ENCODE results near the gene STOM.

STOM gene

DNA sequence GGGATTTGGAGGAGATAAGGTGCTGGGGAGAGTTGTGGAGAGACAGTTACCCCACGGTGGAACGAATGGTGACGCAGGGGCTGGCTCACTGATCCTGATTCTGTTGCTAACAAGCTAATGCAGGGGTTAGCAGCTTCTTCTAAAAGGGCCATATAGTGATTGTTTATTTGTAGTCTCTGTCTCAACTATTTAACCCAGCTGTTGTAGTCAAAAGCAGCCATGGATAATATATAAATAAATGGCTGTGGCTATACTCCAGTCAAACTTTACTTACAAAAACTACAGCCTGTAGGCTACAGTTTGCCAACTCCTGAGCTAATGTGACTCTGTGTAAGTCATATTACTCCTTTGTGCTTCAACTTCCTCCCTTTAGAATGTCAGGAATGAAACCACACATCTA, 21.8 kb downstream of the STOM start:
- DNase-seq (ENCODE audit: low read depth in 2 of 2), result no peak

DNA sequence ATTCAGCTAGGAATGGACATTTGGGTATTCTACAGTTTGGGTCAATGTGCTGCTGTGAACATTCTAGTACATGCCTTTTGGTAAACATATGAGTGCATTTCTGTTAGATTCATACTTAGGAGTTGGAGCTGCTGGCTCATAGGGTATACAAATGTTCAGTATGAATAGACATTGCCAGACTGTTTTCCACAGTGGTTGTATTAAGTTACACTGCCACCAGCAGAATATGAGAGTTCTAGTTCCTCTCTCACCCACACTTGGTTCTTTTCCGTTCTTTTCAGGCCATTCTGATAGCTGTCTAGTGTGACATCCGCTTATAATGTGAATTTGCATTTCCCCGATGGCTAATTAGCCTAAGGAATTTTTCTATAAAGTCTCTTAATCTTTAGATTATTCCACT, 25.0 kb downstream of the STOM start:
- no peak for DNase-seq (ENCODE audit: low read depth in 2 of 2)

DNA sequence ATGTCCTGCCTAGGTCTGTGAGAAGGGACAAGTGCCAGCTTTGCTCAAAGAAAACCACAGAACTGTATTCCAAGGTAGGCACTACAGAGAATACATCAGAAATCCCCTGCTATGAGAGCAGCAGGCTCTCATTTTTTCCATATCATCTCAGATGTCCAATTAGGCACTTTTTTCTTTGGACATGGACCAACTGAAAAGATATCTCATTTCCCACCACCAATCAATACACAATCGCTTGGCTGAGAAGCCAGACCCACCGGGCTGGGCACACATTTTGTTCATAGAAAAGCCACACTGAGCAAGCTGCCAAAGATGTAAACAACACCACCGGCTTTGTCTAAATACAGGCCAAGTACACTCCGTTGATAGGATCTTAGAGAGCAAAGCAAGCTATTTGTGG, 25.9 kb downstream of the STOM start:
- DNase-seq (ENCODE audit: low read depth in 2 of 2), result no peak

DNA sequence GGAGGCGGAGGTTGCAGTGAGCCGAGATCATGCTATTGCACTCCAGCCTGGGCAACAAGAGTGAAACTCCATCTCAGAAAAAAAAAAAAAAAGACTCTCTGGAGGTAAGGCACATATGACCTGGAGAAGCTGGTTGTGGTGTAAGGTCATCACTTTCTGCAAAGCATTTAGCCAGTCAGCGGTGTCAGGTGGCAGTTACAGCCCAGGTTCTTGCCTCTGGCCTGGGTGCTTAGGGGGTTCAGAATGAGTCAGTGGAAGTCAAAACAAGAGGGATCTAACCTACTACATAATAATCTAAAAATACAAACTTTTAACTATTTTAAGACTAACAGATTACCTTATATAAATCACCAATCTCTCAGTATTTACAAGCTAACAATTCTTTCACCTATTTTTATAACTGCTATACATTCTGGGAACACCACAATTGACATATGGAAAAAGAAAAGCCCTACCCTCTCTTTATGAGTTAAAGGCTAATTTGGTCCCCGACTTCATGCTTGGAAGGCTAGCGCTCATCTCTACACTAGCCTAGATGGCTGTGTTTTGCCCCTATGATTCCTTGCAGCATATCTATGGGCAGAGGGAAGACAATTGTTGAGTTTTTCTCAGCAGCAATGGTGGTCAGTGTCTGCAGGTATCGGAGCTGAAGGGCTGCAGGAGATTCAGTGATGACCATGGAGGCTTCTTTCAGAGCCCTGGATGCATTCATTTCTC, 29.2 kb downstream of the STOM start:
- DNase-seq (ENCODE audit: low read depth in 2 of 2), result no peak

DNA sequence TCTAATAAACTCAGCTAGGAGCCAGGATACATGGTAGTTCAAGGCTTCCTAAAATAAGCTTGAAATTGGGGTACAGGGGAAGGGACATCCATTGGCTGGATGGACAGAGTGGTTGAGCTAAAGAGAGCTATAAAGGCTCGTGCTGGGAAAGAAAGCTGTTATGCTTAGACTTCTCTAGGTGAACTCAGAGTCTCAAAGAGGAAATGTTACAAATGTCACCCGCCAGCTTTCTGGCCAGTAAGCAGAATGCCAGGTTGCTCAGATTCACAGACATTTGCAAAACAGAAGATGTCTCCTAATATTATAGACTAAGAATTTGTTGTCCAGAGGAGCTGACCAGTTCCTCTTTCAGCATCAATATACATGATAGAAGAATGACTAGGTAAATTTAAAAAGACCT, 30.6 kb downstream of the STOM start:
- DNase-seq (ENCODE audit: low read depth in 2 of 2), result no peak

DNA sequence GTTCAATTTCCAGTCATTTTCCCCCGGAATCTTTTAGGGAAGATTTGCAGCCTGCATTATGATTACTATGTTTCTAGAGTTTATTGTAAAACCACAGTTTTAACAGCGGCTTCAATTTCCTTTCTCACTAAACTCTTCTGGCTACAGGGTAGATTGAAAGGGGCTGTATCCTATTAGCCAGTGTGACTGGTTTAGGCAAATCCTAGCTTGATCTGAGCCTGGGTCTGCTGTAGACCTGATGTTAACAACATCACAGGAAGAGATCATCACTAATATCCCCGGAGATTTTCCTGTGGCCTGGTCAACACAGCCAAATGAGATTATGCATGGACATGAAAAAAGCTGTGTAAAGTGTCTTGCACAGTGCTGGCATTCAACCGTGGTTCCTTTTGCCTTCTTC, 33.4 kb downstream of the STOM start:
- DNase-seq (ENCODE audit: low read depth in 2 of 2), result no peak

- DNase-seq (ENCODE audit: low read depth in 2 of 2), result no peak
Observed at GRCh38 chr9:121333950-121334773, 35.9 kb downstream of the STOM start.

DNA sequence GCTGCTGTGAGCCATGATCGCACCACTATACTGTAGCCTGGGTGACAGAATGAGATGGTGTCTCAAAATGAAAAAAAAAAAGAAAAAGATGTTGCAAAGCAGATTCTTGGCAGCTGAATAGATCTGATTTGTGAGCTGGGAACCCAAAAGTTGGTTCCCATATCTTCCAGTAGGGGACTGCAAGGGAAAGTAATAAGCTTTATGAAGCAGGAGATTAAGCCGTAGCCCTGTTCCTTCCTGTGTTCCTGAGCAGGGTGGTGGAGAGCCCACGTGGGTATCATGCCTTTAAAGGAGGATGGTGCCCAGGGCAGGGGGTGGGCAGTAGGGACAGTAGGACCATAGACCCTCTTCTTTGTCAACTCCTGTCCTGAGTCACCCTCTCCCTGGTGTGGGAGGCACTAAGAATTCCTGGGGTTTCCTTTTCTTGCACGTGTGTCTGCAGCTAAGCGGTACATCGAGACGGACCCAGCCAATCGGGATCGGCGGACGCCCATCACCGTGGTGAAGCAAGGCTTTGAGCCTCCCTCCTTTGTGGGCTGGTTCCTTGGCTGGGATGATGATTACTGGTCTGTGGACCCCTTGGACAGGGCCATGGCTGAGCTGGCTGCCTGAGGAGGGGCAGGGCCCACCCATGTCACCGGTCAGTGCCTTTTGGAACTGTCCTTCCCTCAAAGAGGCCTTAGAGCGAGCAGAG, 37.9 kb downstream of the STOM start:
- DNase-seq (ENCODE audit: low read depth in 2 of 2), result no peak

GRCh38 chr9:121331549-121331948, 38.5 kb downstream of the STOM start:
- no peak for DNase-seq (ENCODE audit: low read depth in 2 of 2)

GRCh38 chr9:121328876-121329681, 41.0 kb downstream of the STOM start:
- DNase-seq (ENCODE audit: low read depth in 2 of 2), result no peak

GRCh38 chr9:121328476-121328875, 41.6 kb downstream of the STOM start:
- no peak for DNase-seq (ENCODE audit: low read depth in 2 of 2)

DNA sequence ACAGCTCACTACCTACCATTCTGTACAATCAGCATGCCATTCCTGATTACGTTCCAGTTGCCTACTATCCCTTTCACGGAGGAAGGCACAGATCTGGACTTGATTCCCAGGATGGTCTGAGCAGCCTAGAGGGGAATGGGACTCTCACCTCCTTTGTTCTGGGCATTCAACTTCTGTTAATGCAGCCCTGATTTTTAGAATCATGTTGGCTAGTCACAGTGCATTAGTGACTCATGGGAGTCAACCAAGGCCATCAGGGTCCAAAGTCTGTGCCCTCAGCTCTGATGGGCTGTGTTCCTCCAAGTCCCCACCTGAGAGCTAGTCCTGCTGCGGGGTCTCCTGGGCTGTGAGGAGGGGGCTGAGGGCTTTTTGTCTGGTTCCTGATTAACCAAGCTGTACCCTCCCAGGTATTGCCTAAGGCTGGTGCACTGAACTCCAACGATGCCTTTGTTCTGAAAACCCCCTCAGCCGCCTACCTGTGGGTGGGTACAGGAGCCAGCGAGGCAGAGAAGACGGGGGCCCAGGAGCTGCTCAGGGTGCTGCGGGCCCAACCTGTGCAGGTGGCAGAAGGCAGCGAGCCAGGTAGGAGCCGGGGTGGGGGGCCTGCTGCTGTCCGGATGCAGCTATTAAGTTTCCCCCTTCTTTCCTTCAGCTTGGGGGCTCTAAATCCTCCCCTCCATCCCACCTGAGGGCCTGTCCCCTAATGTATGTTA, 43.0 kb downstream of the STOM start:
- DNase-seq (ENCODE audit: low read depth in 2 of 2), result no peak

- no peak for DNase-seq (ENCODE audit: low read depth in 2 of 2)
Observed at GRCh38 chr9:121326130-121326838, 43.8 kb downstream of the STOM start.

DNA sequence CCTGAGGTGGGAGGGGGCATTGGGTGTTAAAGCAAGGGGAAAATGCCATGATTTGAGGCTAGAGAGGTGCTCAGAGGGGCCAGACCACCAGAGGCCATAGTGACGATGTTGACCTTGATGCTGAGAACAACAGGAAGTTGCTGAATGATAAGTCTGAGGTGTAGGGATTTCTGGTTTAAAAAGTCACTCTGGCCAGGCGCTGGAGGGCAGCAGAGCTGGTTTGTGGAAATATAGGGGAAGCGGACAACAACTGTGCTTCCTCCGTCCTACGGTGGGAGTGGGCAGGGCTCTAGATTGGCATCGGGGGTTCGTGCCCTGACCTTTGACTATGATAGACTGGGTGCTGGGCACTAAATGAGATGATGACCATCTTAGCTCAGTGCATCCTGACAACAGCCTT, 44.7 kb downstream of the STOM start:
- no peak for DNase-seq (ENCODE audit: low read depth in 2 of 2)

GRCh38 chr9:121324755-121325154, 45.3 kb downstream of the STOM start:
- DNase-seq (ENCODE audit: low read depth in 2 of 2), result no peak

DNA sequence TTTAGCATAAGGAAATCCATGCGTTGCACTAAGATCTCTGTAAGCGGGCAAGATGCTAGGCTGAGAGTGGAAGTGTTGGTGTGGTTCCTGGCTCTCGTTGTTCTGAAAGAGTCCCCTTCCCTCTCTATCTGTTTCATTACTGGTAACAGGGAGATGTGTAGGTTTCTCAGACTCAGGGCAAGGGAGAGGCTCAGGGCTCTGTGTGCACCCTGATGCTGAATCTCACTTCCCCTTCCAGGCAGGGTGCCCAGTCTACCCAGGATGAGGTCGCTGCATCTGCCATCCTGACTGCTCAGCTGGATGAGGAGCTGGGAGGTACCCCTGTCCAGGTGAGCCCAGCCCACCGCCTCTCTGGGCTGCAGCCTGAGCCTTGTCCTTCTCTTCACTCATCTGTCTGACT, 45.7 kb downstream of the STOM start:
- DNase-seq (ENCODE audit: low read depth in 2 of 2), result no peak

- DNase-seq (ENCODE audit: low read depth in 2 of 2), result no peak
Observed at GRCh38 chr9:121323449-121324151, 46.5 kb downstream of the STOM start.

DNA sequence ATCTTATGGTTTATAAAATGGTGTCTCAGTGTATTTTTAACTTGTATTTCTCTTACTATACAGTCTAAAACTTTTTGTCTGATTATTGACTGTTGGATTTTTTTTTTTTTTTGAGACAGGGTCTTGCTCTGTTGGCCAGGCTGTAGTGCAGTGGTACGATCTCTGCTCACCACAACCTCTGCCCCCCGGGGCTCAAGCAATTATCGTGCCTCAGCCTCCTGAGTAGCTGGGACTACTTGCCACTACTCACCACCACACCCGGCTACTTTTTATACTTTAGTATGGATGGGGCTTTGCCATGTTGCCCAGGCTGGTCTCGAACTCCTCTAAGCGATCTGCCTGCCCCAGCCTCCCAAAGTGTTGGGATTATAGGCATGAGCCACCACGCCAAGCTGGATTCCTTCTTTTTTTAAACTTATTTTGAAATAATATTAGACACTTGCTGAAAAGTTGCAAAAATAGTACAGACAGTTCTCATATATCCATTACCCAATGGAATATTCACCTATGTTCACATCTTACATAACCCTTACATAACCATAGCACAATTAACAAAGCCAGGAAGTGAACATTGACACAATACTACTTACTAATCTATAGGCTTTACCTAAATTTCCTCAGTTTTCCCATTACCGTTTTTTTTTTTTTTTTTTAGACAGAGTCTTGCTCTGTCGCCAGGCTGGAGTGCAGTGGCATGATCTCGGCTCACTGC, 47.2 kb downstream of the STOM start:
- DNase-seq (ENCODE audit: low read depth in 2 of 2), result no peak

DNA sequence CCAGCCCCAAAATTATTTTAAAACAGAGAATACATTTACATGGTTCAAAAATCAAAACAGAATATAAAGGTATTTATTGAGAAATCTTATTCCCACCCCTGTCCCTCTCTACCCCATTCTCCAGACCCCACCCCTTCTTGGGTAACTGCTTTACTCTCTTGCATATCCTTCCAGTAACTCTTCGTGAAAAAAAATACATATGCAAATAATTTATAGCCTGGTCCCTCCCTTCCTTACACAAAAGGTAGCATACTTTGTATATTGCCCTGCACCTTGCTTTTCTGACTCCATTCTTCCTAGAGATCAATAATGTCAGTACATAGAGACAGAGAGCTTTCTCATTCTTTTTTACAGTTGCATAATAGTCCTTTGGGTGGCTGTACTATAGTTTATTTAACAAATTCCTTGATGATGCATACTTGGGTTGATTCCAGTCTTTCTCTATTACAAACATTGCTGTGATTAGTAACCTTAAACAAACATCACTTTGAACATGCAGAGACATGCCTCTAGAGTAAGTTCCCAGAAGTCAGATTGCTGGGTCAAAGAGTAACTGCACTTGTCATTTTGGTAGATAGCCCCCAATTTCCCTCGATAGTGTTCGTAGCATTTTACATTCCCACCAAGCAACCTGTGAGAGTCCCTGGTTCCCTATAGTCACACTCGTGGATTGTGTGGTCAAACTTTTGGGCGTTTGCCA, 47.9 kb downstream of the STOM start:
- no peak for DNase-seq (ENCODE audit: low read depth in 2 of 2)
